ENCODE measurements around the gene OR7G1.

The OR7G1 gene, protein sequence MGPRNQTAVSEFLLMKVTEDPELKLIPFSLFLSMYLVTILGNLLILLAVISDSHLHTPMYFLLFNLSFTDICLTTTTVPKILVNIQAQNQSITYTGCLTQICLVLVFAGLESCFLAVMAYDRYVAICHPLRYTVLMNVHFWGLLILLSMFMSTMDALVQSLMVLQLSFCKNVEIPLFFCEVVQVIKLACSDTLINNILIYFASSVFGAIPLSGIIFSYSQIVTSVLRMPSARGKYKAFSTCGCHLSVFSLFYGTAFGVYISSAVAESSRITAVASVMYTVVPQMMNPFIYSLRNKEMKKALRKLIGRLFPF

DNA sequence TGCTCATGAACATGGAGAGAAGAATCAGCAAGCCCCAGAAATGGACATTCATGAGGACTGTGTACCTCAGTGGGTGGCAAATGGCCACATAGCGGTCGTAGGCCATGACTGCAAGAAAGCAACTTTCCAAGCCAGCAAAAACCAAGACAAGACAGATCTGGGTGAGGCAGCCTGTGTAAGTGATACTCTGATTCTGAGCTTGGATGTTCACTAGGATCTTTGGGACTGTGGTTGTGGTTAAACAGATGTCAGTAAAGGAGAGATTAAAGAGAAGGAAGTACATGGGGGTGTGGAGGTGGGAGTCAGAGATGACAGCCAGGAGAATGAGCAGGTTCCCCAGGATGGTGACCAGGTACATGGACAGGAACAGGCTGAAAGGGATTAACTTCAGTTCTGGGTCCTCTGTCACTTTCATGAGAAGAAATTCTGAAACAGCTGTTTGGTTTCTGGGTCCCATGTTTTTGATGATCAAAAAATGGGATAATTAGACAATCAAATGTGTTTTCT is at the start of gene OR7G1:
OR7G1 (minus strand) TSS at position 457 of the 507 bp plus-strand sequence; CDS start at position 457, 0 bp downstream.
- no peak for DNase-seq

DNA sequence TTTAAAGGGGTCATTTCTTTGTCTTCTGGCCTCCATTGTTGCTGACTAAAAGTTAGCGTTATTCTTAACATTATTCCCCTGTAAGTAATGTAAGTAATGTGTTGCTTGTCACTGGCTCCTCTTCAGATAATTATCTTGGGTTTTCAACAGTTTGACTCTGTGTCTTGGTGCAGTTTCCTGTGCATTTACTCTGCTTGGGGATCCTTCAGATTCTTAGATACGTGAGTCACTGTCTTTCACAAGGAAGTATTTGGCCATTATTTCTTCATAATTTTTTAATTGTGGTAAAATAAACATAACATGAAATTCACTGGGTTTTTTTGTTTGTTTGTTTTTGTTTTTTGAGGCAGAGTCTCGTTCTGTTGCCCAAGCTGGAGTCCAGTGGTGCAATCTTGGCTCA is 49.7 kb upstream of the OR7G1 start:
- no peak for DNase-seq

- DNase-seq = no peak
These were observed 45.9 kb upstream of the OR7G1 start for GRCh38 chr19:9161427-9161826.

- no peak for DNase-seq
These were observed 44.3 kb upstream of the OR7G1 start for GRCh38 chr19:9159891-9160290.

DNA sequence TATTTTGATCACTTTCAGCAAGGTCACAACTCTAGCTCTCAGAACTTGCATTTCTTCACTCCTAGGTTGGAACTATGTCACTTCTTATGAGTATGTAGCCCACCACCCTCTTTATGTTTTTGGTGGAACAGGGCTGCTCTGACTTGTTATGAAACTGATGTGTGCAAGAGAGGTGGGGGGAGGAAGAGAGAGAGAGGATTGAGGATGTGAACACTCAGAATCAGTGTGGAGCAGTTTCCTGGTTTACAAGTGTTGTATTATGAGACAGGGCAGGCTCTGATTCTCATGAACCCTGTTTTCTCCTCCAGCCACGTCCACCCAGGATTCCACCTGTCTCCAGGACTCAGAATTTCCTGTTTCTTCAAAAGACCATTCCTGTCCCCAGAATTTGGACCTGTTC is 40.7 kb upstream of the OR7G1 start:
- DNase-seq = no peak

DNA sequence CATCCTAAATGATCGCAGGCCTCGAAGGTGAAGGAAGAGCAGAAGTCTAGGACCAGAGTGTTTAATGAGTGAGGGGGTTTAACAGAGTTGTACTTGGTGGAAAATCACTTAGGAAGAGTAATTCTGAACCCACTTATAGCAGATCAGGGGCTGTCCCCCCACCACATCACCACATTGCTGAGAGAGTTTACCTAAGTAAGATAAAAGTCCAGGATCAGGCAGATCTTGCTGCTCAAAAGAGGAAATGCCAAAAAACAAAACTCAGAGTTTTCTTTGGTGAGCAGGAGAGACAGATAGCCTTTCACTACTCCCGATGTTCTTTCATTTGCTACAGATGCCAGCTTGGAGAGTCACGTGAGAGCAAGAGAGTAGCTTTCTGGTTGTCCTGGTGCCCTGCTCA is 40.0 kb upstream of the OR7G1 start:
- DNase-seq = no peak

DNA sequence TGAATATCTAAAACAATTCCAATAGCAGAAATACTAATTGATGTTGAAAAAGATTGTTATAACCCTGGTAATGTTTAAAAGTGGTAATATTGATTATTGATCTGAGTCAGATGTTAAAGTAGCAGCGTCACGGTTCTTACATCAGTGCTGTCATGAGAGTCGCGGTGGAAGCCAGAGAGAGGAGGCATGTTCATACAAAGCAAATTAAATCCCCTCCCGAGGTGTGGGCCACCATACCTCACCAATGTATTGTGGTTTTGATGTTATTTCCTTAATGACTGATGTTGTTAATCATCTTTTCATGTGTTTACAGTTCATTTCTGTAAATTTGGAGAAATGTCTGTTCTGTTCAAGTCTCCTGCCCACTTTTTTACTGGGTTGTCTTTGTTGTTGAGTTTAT is 35.8 kb upstream of the OR7G1 start:
- no peak for DNase-seq

DNA sequence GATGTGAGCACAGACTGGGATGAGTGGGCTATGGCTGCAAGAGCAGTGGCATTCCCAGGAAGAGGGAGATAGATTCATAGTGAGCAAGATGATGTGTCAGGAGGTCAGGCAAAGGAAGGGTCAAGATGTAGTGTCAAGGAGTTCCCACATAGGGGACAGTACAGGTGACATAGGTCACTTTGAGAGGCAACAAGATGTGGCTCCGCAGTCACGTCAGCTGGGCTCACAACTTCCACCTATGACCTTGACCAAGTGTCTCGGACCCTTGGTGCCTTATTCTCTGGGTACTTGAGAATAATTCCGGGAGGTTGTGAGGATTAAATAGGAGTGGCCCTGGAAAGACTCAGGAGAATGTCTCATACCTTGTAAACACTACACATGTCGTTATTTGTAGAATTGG is 35.1 kb upstream of the OR7G1 start:
- DNase-seq = no peak

- no peak for DNase-seq
These were observed 34.4 kb upstream of the OR7G1 start for GRCh38 chr19:9149997-9150396.

GRCh38 chr19:9148697-9149096 is 33.1 kb upstream of the OR7G1 start:
- no peak for DNase-seq

- DNase-seq = no peak
These were observed 31.3 kb upstream of the OR7G1 start for GRCh38 chr19:9146882-9147281.

- DNase-seq = no peak
These were observed 29.4 kb upstream of the OR7G1 start for GRCh38 chr19:9144920-9145319.

- peak; percentile 60 for DNase-seq
These were observed 24.8 kb upstream of the OR7G1 start, which contains the start of gene ZNF317 for GRCh38 chr19:9140159-9140874. ZNF317 (plus strand) TSS chr19:9140397; CDS start chr19:9156017, 15,620 bp downstream.

- no peak for DNase-seq
These were observed 24.1 kb upstream of the OR7G1 start for GRCh38 chr19:9139609-9140158.

DNA sequence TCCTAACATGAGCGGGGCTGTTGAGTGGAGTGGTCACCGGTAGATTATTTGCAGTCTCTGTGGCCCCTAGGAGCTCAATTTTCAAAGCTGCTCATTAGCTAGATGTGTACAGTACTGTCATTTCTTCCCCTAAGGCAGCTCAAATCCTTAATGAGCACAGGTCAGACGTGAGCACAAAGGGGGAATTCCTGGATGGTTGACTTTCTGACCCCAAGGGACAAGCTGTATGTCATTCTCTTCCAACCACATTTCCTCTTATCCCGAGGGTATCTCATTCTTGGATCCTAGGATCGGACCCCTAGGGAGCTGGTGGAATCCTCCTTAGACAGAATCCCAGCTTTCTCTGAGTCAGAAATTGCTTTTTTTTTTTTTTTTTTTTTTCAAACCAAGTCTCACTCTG is 16.9 kb upstream of the OR7G1 start:
- DNase-seq = peak; percentile 49

GRCh38 chr19:9130965-9131364 is 15.4 kb upstream of the OR7G1 start:
- no peak for DNase-seq

GRCh38 chr19:9128171-9128570 is 12.6 kb upstream of the OR7G1 start:
- peak; percentile 42 for DNase-seq

GRCh38 chr19:9126900-9127405 is 11.4 kb upstream of the OR7G1 start, which contains the start of gene OR7G3:
OR7G3 (minus strand) TSS chr19:9126950; CDS start chr19:9126950, 0 bp downstream.
- DNase-seq = no peak

DNA sequence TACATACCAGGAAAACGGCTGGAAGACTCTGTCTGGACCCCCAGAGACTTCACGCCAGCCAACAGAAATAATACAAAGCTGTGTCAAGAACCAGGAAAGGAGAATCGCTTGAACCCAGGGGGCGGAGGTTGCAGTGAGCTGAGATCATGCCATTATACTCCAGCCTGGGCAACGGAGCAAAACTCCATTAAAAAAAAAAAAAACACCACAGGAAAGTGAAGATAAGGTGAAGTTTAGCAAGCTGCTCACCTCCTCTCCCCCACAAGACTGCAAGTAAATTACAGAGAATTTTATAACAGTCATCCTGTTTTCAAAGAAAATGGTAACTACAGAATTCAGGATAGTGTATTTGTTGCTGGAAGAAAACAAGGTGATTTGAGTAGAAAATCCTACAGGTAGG is 984 bp upstream of the OR7G1 start:
- DNase-seq = no peak

GRCh38 chr19:9109959-9110358 is 5.6 kb downstream of the OR7G1 start:
- DNase-seq = no peak

- no peak for DNase-seq
These were observed 8.2 kb downstream of the OR7G1 start, which contains the start of gene OR7G2 for GRCh38 chr19:9107375-9107774. OR7G2 (minus strand) TSS chr19:9107475; CDS start chr19:9103243, 4,232 bp downstream.

- no peak for DNase-seq
These were observed 28.8 kb downstream of the OR7G1 start, which contains the start of gene OR1M1 for GRCh38 chr19:9086761-9087160. OR1M1 (plus strand) TSS chr19:9087061; CDS start chr19:9093245, 6,184 bp downstream.

DNA sequence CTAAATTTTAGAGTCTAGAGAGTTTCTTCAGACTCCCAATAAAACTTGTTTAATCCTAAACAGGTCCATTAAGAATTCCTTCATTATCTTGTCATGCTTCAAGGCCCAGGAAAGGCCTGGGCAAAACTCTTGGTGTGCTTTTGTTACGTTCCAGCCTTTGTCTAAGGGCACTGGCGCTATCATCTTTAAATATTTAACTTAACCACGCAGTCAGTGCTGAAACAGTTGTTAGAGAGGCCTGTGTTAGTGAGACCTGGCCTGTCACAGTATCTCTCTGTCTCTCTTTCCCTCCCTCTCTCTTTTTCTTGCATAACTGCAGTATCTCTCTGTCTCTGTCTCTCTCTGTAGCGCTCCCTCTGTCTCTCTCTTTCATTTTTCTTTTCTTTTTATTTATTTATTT is 36.9 kb downstream of the OR7G1 start:
- no peak for DNase-seq
